Upper lobe of left lung (tissue), 4 donors: ENCODE data around the gene MARK3.

Experiments
- CTCF ChIP-seq, 6 experiments: fragments of 450-650 bp in 4 of 6; fragments of 200-600 bp in 2 of 6; sonication (generic) in 2 of 6; IDR thresholded peaks; one replicate each; pipeline ENCODE4 v1.5.1; 2016 to 2019; ENCODE audit warnings: antibody characterized with exemption in 6 of 6
- EP300 ChIP-seq, 4 donors: sonication (generic); formaldehyde crosslinking; IDR thresholded peaks; one replicate each; pipeline ENCODE4 v1.5.1; 2017; ENCODE audit warnings: antibody characterized with exemption in 4 of 4, control low read depth in 2 of 4
- POLR2A ChIP-seq, 4 donors: fragments of 450-650 bp; IDR thresholded peaks; one replicate each; pipeline ENCODE4 v1.5.1; 2016 to 2017; ENCODE audit warnings: antibody characterized with exemption in 4 of 4, mild to moderate bottlenecking in 2 of 4
- POLR2AphosphoS5 ChIP-seq, 2 donors: sonication (generic); formaldehyde crosslinking; IDR thresholded peaks; one replicate each; pipeline ENCODE4 v1.5.1; 2017; ENCODE audit warnings: antibody characterized with exemption in 2 of 2

- TF ChIP-seq CTCF (IDR thresholded peaks at IDR 0.05) (no peak), POLR2A (IDR thresholded peaks at IDR 0.05) (no peak), POLR2AphosphoS5 (IDR thresholded peaks at IDR 0.05) (no peak), EP300 (IDR thresholded peaks at IDR 0.05) (no peak)
Observed at GRCh38 chr14:103443111-103443510, 57.9 kb downstream of the MARK3 start.
